ENCODE measurements around the gene INO80B.

INO80B gene

DNA sequence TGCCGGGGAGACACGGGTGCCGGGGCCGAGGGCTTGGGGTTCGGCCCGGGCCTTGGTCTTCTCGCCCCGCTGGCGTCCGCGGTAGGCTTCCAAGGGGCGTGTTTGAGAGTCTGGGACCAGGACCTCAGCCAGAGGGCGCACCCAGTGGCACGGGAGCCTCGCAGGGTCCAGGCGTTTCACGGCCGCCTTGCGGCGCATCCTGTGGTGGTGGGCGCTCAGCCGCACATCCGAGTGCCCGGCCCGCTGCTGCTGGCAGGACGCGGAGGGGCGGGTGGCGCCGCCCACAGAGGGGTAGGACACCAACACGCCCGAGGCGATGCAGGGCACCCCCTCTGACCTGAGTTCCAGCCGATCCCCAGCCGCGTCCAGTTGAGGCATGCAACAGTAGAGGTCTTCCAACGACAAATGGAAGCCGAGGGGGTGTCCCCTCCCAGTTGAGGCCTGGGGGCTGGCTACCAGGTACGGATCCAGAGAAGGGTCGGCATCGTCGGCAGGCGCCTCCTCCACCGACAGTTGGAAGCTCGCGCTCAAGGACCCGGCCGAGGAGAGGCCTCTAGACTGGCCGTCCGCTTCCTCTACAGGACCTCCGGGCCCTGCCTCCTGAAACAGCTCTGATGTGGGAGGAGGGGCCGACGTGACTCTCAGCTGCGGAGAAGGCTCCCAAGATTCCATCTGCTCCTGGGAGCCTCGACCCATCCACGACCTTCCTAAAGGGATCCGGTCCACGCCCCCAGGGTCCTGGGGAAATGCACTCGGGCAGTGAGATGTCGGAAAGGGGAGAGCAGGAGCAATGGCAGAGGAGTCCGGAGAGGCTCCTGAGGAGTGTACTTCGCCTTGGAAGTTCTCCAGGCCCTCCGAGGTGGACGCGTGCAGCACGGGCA, 39.8 kb upstream of the INO80B start:
- Histone ChIP-seq H3K27ac (peak overlapping the region; percentile 58), H3K4me3 (peak overlapping the region; percentile 50 to 65), H3K9me3 (no peaks in the 10 kb centered on the region), H3K4me1 (peaks cover 0 to 35% (median 20%) of the 10 kb centered on the region in 4 donors), H3K36me3 (no peaks in the 10 kb centered on the region), H3K27me3 (no peaks in the 10 kb centered on the region)
- TF ChIP-seq, protein P1, sequence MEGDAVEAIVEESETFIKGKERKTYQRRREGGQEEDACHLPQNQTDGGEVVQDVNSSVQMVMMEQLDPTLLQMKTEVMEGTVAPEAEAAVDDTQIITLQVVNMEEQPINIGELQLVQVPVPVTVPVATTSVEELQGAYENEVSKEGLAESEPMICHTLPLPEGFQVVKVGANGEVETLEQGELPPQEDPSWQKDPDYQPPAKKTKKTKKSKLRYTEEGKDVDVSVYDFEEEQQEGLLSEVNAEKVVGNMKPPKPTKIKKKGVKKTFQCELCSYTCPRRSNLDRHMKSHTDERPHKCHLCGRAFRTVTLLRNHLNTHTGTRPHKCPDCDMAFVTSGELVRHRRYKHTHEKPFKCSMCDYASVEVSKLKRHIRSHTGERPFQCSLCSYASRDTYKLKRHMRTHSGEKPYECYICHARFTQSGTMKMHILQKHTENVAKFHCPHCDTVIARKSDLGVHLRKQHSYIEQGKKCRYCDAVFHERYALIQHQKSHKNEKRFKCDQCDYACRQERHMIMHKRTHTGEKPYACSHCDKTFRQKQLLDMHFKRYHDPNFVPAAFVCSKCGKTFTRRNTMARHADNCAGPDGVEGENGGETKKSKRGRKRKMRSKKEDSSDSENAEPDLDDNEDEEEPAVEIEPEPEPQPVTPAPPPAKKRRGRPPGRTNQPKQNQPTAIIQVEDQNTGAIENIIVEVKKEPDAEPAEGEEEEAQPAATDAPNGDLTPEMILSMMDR (IDR thresholded peaks at IDR 0.05) = peak in 1 of 2 experiments; percentile 15
- intact Hi-C loops (cut with DNase I; ENCODE audit: low total_unique reads) = no loop called here
- peak; percentile 58 to 77 for DNase-seq

- no peak for DNase-seq
- H3K36me3 ChIP-seq = no peaks in the 10 kb centered on the region
- H3K4me3 ChIP-seq = peak overlapping the region; percentile 50 to 65
- H3K4me1 ChIP-seq = peaks cover 0 to 35% (median 20%) of the 10 kb centered on the region in 4 donors
- intact Hi-C loops (cut with DNase I; ENCODE audit: low total_unique reads) = no loop called here
- H3K27ac ChIP-seq = peak overlapping the region in 1 of 2 donors; percentile 58
- no peaks in the 10 kb centered on the region for H3K9me3 ChIP-seq
- no peaks in the 10 kb centered on the region for H3K27me3 ChIP-seq
- TF ChIP-seq, protein P1 (IDR thresholded peaks at IDR 0.05) = no peak
Measured at GRCh38 chr2:74415762-74416395, 39.0 kb upstream of the INO80B start.

- Histone ChIP-seq H3K36me3 (no peaks in the 10 kb centered on the region), H3K9me3 (no peaks in the 10 kb centered on the region), H3K4me1 (peaks cover 0 to 36% (median 21%) of the 10 kb centered on the region in 4 donors), H3K27ac (no peak overlapping the region), H3K27me3 (no peaks in the 10 kb centered on the region), H3K4me3 (no peak overlapping the region)
- DNase-seq = no peak
- TF ChIP-seq, protein P1 (IDR thresholded peaks at IDR 0.05) = no peak
- intact Hi-C loops (cut with DNase I; ENCODE audit: low total_unique reads) = no loop called here
Measured at GRCh38 chr2:74416778-74417177, 38.1 kb upstream of the INO80B start.

DNA sequence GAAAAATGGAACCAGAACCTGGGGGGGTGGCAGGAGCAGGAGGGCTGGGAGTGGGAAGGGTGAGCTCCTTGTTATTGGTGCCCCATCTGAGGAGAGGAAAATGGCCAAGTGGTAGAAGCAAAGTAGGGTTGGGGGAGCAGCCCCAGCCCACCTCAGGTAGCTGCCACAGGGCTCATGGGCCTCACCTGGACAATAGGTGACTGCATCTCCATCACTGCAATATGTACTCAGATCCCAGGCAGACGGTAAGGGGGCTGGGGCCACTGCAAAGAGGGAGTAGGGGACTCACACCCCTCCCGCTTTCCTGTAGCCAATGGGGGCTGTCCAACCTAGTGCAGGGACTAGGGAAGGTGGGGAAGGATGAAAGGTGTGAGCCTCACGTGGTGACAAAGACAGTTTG, 37.7 kb upstream of the INO80B start:
- intact Hi-C loops (cut with DNase I; ENCODE audit: low total_unique reads) = no loop called here
- H3K36me3 ChIP-seq = no peaks in the 10 kb centered on the region
- H3K4me1 ChIP-seq = peaks cover 0 to 41% (median 23%) of the 10 kb centered on the region in 4 donors
- H3K4me3 ChIP-seq = no peak overlapping the region
- no peaks in the 10 kb centered on the region for H3K27me3 ChIP-seq
- TF ChIP-seq, protein P1 (IDR thresholded peaks at IDR 0.05) = no peak
- DNase-seq = no peak
- H3K27ac ChIP-seq = no peak overlapping the region
- H3K9me3 ChIP-seq = no peaks in the 10 kb centered on the region

GRCh38 chr2:74417763-74418162, 37.1 kb upstream of the INO80B start:
- H3K27me3 ChIP-seq = no peaks in the 10 kb centered on the region
- peaks cover 0 to 43% (median 24%) of the 10 kb centered on the region in 4 donors for H3K4me1 ChIP-seq
- H3K36me3 ChIP-seq = no peaks in the 10 kb centered on the region
- no peak for DNase-seq
- intact Hi-C loops (cut with DNase I; ENCODE audit: low total_unique reads) = no loop called here
- H3K27ac ChIP-seq = peak overlapping the region in 1 of 2 donors; percentile 14
- no peak overlapping the region for H3K4me3 ChIP-seq
- no peaks in the 10 kb centered on the region for H3K9me3 ChIP-seq
- TF ChIP-seq, protein P1 (IDR thresholded peaks at IDR 0.05) = no peak

Data from tibial artery (tissue), 4 donors.